Activated naive CD4-positive, alpha-beta T cell treated with Interleukin-2 at 50 U/mL for 16 hours (primary cell): Measurements from ENCODE around the gene RAB5B.
A peak's percentile ranks its signal among the peaks of the same experiment; 100 is the strongest.
"Not testable (repeated sequence)": the region's sequence is repeated elsewhere in the genome, so short reads cannot be mapped to it uniquely, and the experiment has no call there.

Experiments
- DNase-seq: peaks from one replicate; pipeline ENCODE4 v3.0.0-alpha.2; 2020

The RAB5B gene

DNA sequence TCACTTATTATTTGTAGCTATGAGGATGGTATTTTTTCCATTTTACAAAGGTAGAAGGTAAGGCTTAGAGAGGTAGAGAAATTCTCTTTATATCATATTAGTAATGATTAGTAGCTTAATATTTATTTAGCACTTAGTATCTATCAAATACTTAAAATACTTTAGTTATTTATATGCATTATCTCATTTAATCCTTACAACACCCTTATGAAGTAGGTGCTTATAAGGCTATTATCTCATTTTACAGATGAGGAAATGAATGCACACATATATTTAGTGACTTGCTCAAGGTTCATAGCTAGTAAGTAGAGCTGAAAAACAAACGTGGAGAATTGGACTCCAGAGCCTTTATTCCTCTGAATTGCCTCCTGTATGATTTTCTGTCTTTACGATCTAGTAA is 11.0 kb downstream of the RAB5B start:
- DNase-seq, result no peak

DNA sequence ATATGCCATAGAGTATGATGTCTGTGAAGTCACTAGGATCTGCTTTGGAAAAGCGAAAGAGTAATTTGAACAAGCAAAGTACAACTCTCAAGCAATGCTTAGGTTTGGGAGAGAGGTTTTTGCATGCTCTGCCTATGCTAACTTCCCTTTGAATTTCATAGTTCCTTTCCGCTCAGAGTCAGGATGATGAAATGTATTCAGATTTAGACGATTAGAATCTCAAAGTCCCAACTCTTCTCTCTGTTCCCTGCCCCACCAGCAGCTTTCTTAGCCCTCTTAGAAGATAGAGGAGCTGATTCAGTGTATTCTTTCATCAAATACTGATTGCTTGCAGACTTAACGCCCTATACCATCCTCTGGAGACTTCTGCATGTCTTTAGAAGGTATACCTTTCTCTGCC is 11.5 kb downstream of the RAB5B start:
- no peak for DNase-seq

- not testable (repeated sequence) for DNase-seq
Measured at GRCh38 chr12:55985976-55986375, 12.1 kb downstream of the RAB5B start.

GRCh38 chr12:55991110-55991509 is 17.2 kb downstream of the RAB5B start:
- DNase-seq, result no peak

GRCh38 chr12:55993230-55993853 is 19.5 kb downstream of the RAB5B start:
- no peak for DNase-seq

DNA sequence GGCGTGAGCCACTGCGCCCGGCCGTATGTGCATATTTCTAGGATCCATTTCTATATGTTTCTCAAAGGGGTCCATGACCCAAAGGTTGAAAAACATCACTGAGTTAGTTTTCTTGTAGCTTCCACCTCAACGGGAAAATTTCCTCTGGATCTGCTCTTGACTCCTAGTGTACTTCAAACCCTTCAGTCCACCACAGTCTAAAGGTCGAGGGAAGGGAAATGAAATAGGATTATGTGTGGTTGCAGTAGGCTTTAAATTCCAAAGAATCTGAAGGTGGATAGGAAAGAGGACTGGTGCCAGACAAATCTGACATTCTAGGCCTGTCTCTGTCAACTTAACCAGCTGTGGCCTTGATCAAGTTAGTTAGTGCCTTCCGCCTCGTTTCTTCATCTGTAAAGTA is 21.5 kb downstream of the RAB5B start:
- no peak for DNase-seq

DNA sequence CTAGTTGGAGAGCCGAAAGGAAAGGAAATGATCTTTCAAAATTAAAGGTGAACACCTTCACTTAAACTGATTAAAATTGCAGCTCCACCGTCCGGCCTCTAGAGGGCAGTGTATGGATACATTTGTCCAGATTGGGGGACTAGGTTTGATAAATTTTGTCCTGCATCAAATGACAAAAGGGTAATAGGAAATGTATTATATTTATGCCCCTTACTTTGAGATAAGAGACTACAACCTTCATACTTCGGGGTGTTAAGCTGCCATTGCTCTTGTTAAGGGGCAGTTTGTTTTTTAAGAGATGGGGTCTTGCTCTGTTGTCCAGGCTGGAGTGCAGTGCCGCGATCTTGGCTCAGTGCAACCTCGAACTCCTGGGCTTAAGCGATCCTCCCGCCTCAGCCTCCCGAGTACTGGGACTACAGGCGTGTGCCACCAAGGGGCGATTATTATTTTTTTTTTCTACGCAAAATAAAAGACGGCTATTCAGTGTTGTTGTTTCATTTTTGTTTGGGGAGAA is 22.4 kb downstream of the RAB5B start:
- peak; percentile 61 for DNase-seq

DNA sequence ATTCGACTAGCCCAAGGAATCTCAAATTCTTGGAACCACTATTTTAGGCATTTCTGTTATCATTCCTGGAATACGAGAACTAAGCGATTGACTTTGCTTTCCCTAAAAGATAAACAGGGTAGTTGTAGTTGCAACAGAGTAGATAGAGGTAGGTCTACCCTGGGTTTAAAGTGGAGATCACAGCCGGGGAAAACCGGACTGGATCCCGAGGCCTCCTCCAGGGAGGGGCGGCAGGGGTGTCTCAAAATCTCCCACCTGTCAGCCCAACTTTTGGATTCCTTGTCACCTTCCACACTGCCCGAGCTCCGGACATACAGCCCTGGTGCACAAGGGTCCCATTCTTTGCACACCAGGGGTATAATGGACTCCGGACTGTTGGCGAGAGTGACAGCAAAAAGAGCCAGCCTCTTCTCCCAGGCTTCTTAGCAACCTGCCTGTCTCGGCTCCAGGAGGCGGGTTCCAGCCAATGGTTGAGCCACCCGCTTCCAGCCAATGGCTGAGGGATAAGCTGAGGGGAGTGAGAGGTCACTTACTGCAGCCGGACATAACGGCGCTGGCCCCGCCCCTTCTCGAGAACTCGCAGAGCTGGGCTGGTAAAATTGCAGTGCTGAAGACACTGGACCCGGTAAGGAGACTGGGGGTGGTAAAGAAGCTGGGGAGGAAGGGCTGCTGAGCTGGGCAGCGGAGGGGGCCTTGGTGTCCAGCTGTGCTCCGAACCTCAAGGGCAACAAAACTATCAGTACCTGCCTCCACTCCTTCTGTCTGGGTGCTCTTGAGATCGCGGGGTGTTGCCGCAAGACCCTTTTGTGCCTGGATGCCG is 23.0 kb downstream of the RAB5B start, which contains the start of gene SUOX:
TSS of gene SUOX (plus strand) at position 562 of the 820 bp plus-strand sequence. CDS start 4,946 bp downstream, outside the sequence.
- no peak for DNase-seq

GRCh38 chr12:55997535-55997859 is 23.6 kb downstream of the RAB5B start:
- DNase-seq, result no peak

GRCh38 chr12:55999522-55999921 is 25.6 kb downstream of the RAB5B start:
- not testable (repeated sequence) for DNase-seq

DNA sequence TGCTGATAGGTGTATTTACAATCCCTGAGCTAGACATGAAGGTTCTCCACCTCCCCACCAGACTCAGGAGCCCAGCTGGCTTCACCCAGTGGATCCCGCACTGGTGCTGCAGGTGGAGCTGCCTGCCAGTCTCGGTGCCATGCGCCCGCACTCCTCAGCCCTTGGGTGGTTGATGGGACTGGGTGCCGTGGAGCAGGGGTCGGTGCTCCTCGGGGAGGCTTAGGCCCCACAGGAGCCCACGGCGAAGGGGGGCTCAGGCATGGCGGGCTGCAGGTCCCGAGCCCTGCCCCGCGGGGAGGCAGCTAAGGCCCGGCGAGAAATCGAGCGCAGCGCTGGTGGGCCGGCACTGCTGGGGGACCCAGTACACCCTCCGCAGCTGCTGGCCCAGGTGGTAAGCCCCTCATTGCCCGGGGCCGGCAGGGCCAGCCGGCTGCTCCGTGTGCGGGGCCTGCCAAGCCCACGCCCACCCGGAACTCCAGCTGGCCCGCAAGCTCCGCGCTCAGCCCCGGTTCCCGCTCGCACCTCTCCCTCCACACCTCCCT is 26.2 kb downstream of the RAB5B start:
- DNase-seq, result not testable (repeated sequence)

DNA sequence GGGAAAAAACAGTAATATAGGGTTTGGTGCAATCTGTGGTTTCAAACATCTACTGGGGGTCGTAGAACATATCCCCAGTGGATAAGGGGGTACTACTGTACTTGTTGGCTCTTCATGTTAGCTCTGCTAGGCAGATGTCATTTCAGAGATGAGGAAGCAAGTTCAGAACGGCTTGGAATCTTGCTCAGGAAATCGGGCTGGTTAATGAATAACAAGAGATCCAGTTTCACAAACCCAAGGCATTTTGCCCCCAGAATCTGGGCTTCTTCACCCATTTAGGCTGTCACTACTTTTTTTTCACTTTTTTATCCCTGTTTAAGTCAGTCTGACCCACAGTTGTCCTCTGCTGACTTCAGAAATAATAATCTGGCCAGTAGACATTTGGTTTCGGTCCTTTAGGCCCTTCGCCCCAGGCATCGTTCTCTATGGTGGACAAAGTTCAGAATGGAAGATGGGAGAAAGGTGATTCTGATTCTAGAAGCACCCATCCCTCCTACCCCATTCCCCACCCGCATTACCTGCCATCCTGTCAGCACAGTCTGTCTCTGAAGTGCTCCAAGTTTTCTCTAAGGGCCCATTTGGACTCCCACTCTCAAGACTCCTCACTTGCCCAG is 27.7 kb downstream of the RAB5B start:
- DNase-seq, result no peak

GRCh38 chr12:56003376-56003775 is 29.5 kb downstream of the RAB5B start:
- not testable (repeated sequence) for DNase-seq

DNA sequence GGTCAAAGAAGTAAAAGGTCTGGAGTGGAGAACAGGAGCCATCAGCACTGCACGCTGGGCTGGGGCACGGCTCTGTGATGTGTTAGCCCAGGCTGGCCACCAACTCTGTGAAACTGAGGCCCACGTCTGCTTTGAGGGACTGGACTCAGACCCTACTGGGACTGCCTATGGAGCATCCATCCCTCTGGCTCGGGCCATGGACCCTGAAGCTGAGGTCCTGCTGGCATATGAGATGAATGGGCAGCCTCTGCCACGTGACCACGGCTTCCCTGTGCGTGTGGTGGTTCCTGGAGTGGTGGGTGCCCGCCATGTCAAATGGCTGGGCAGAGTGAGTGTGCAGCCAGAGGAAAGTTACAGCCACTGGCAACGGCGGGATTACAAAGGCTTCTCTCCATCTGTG is 30.3 kb downstream of the RAB5B start:
- no peak for DNase-seq

DNA sequence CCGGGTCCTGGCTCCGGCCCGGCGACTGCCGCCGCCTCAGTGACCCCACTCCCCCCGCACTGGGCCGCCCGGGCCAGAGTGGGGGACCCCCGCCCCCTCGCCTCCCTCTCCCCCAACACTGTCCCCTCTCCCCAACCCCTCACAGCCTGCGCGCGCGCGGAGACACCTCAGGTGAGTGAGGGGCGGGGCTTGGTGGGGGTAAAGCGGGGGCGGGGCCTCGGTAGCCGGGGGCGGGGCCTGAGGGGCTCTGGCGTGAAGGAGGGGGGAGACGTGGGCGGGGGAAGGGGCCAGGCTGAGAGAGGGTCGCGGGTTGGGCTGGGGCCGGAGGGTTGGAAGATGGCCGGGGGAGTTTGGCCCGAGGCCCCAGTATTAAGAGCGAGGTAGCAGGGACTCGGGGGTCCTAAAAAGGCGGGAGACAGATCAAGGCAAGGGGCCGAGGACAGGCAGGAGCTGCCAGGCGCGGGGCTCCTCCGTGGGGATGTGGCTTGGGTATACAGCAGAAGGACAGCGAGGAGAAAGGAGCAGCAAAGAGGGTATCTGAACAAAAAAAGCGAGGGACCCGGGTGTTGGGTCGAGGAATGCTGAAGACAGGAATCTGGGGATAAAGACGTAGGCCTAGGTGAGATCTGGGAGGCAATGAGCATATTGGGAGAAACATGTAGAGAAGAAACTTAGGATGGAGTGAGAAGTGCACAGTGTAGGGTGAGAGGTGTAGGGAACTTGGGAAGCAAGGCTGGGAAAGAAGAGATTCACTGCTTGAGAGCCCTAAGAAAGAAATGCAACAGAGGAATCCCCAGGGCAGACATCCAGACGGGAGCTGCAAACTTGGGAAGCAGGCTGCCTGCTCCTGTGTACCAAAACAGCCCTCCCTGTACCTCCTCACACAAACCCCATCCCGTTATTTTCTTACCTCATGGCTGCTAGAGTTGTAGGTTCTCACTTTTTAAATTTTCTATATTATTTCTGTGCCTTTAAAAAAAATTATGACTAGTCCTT is 34.0 kb downstream of the RAB5B start:
- DNase-seq, result peak; percentile 68

GRCh38 chr12:56010111-56010570 is 36.3 kb downstream of the RAB5B start:
- no peak for DNase-seq

GRCh38 chr12:56011509-56012090 is 37.7 kb downstream of the RAB5B start:
- no peak for DNase-seq

DNA sequence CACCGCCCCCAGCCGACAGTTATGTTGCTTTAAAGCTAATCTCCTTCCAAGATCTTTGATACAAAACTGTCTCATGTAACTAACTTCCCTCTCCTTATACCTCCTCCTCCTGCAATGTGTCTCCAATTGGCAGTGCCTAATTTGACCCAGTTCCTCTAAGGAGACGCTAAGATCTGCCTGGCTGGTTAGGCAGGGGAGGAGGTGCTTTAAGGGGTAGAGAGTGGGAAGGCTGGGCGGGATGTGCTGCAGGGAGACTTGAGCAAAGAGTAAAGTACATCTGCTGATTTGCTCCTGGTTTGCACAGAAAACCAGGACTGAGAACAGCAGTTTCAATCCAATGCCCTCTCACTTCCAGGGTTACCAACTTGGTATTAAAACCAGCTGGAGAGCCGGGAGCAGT is 39.6 kb downstream of the RAB5B start:
- DNase-seq, result no peak

GRCh38 chr12:56014205-56014604 is 40.3 kb downstream of the RAB5B start:
- DNase-seq, result no peak

DNA sequence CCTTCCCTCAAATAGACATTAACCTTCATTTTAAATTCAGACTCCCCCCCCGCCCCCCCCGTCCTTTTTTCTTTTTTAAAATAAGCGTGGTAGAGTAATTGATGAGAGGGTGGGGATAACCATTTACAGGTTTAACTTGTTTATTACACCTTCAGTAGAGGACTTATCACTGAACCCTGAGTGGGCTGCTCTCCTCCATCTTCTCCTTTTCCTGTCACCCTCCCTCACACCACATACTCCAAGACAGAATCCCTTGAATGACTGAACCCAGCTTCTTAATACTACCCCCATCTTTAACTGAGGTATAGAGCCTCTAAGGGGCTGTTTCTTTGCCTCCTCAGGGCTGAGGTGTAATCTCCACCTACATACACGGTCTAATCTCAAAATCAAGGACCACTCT is 43.3 kb downstream of the RAB5B start:
- no peak for DNase-seq

GRCh38 chr12:56018356-56018755 is 44.5 kb downstream of the RAB5B start:
- DNase-seq, result no peak
